Keratinocyte (primary cell): ENCODE results near the gene DDAH1.

Experiments used
- CTCF ChIP-seq, 3 experiments: IDR thresholded peaks in 1 of 3; conservative IDR thresholded peaks in 1 of 3; optimal IDR thresholded peaks in 1 of 3; 2 replicates in 2 of 3; 3 replicates in 1 of 3; pipeline versions ENCODE3 to v1.5.1; 2011; ENCODE audit warnings: low read length in 3 of 3, mild to moderate bottlenecking in 3 of 3, moderate library complexity in 2 of 3, control low read depth in 1 of 3, inconsistent platforms in 1 of 3; ENCODE audit not compliant: insufficient read depth in 2 of 3; ENCODE audit errors: extremely low read depth in 1 of 3
- EZH2 ChIP-seq: IDR thresholded peaks from one replicate; pipeline ENCODE4 v1.6.1; 2012; ENCODE audit warnings: inconsistent platforms, mild to moderate bottlenecking, low read length, moderate library complexity

- TF ChIP-seq CTCF (optimal IDR thresholded peaks at IDR 0.05 in 1 of 3, IDR thresholded peaks at IDR 0.05 in 1 of 3, conservative IDR thresholded peaks at IDR 0.05 in 1 of 3; ENCODE audit: extremely low read depth in 1 of 3, insufficient read depth in 2 of 3, low read length in 3 of 3): no peak
- TF ChIP-seq EZH2: no peak
Observed at GRCh38 chr1:85495556-85495955, 30.6 kb upstream of the DDAH1 start.
